Measurements from ENCODE around the gene UGT1A8. TPM values are rescaled to one million over a fixed set of nuclear protein-coding genes. Genes with fewer than 3 reads are reported as not detected.

UGT1A8 gene
- total and polyA plus RNA-seq, 2 of the 4 experiments (the other 2 are of a cell fraction) = not detected

GRCh38 chr2:233764264-233764663 lies 146.8 kb downstream of the UGT1A8 start:
- Histone ChIP-seq H3K36me3 (ENCODE audit: control insufficient read depth, insufficient read depth, low read length) (no peaks in the 10 kb centered on the region), H2AFZ (replicated peaks; ENCODE audit: low read length, poor library complexity) (peak overlapping the region; percentile 74), H3K23ac (ENCODE audit: low read depth, low read length) (peak overlapping the region; percentile 95), H2BK120ac (ENCODE audit: low read depth, low read length) (peak overlapping the region; percentile 97), H3K9ac (ENCODE audit: low read depth, low read length) (0 out of 2 replicates have a peak overlapping the region, but pooled peaks have one; percentile 20), H3K14ac (replicated peaks; ENCODE audit: low read depth, low read length) (peak overlapping the region; percentile 86), H3K9me1 (ENCODE audit: insufficient read depth, low read length) (0 out of 2 replicates have a peak, but pooled peaks cover 5% of the 10 kb centered on the region), H3K56ac (ENCODE audit: extremely low read depth, insufficient read depth, low read length) (peak overlapping the region; percentile 76), H3K4ac (ENCODE audit: low read depth, low read length) (peak overlapping the region; percentile 97), H2AK9ac (replicated peaks; ENCODE audit: low read depth, low read length, poor library complexity) (peak overlapping the region; percentile 46), H3K4me3 (ENCODE audit: insufficient read depth, low read depth, low read length) (no peak overlapping the region), H4K5ac (ENCODE audit: low read depth, low read length) (peak overlapping the region; percentile 95; the same call in 1 of the 2 replicates), H3K79me1 (ENCODE audit: low read depth in 1 of 2, low read length in 2 of 2) (no peaks in the 10 kb centered on the region), H4K20me1 (ENCODE audit: insufficient read depth, low read length) (no peaks in the 10 kb centered on the region), H2BK5ac (ENCODE audit: low read depth, low read length, poor library complexity, severe bottlenecking) (peak overlapping the region; percentile 90), H3K27me3 (ENCODE audit: control insufficient read depth, insufficient read depth, low read length) (no peaks in the 10 kb centered on the region), H3K4me2 (ENCODE audit: low read depth, low read length) (peak overlapping the region; percentile 70), H3K18ac (ENCODE audit: low read depth, low read length) (peak overlapping the region; percentile 93; the same call in 1 of the 2 replicates), H2BK20ac (ENCODE audit: low read depth, low read length) (peak overlapping the region; percentile 98), H2BK15ac (ENCODE audit: low read depth, low read length) (peak overlapping the region; percentile 93; the same call in 2 of the 3 replicates), H4K8ac (ENCODE audit: low read depth in 2 of 2, low read length in 2 of 2) (peak overlapping the region; percentile 82 to 92; a peak in 3 of 4 replicates), H4K91ac (ENCODE audit: insufficient read depth, low read depth, low read length) (peak overlapping the region; percentile 91), H3K4me1 (ENCODE audit: control insufficient read depth, insufficient read depth, low read length) (peaks cover 14% of the 10 kb centered on the region), H3K9me3 (ENCODE audit: control insufficient read depth, insufficient read depth, low read length) (no peaks in the 10 kb centered on the region), H3K27ac (ENCODE audit: insufficient read depth, low read length) (peak overlapping the region; percentile 76), H2AK5ac (ENCODE audit: low read depth, low read length) (peak overlapping the region; percentile 83)
- CTCF ChIA-PET = no interaction called here
- in situ Hi-C loops (cut with MboI; ENCODE audit: low sequenced_read_pairs) (no loop called here), intact Hi-C loops (cut with micrococcal nuclease) (no loop called here), dilution Hi-C loops (cut with HindIII; ENCODE audit: low sequenced_read_pairs, unreplicated experiment) (no loop called here)
- POLR2A ChIA-PET (ENCODE audit: unreplicated experiment) = no interaction called here
- DNase-seq = peak; percentile 85
- no TSS peak for BruUV-seq (replicated peaks)
- WGBS, 2 experiments (ENCODE audit: extremely low coverage in 2 of 2, insufficient read length in 1 of 2) = no CpG with 5 or more reads among the region's 7 CpGs
- TF ChIP-seq MAFK (IDR thresholded peaks at IDR 0.05; ENCODE audit: low read depth, low read length) (0 out of 2 replicates have a peak, but pooled peaks have one; percentile 27), RCOR1 (IDR thresholded peaks at IDR 0.05; ENCODE audit: insufficient replicate concordance, low read length) (peak; percentile 10), BHLHE40 (IDR thresholded peaks at IDR 0.05; ENCODE audit: low read depth, low read length) (0 out of 2 replicates have a peak, but pooled peaks have one; percentile 7), USF2 (IDR thresholded peaks at IDR 0.05; ENCODE audit: low read depth, low read length) (no peak), FOS (IDR thresholded peaks at IDR 0.05; ENCODE audit: low read depth, low read length) (no peak), POLR2A (IDR thresholded peaks at IDR 0.05; ENCODE audit: low read depth, low read length) (no peak), MAZ (IDR thresholded peaks at IDR 0.05; ENCODE audit: borderline replicate concordance, low read depth, low read length) (0 out of 2 replicates have a peak, but pooled peaks have one; percentile 13)
- peak; percentile 83 for ATAC-seq (ENCODE audit: low read depth)

All from IMR-90 (cell line).